H1 (cell line): ENCODE data around the gene NDNF. TPM values are rescaled to one million over a fixed set of nuclear protein-coding genes. Genes with fewer than 3 reads are reported as not detected.

Experiments used
- CTCF ChIA-PET: fragments of 300-600 bp; sonication (Branson Sonifier 250); formaldehyde crosslinking; loops from one replicate; lab custom pipeline; 2021; ENCODE audit not compliant: partially characterized antibody; lab: Charles Lee
- POLR2A ChIA-PET: fragments of 300-600 bp; sonication (Branson Sonifier 250); formaldehyde crosslinking; loops from one replicate; lab custom pipeline; 2021; ENCODE audit warnings: inconsistent platforms; ENCODE audit not compliant: partially characterized antibody; lab: Charles Lee
- DNase-seq, 2 experiments: peaks; one replicate each; pipeline versions ENCODE4 v3.0.0 to v3.0.0-alpha.2; 2010 to 2022; ENCODE audit warnings: low spot score in 2 of 2, low read depth in 1 of 2, mixed read lengths in 1 of 2
- FAIRE-seq: peaks from 2 replicates; lab custom pipeline; 2011; peaks lifted over from hg19 to GRCh38; lab: Jason Lieb, UNC
- H2AFZ ChIP-seq: 2 replicates; pipeline ENCODE4 v1.8.1; 2012; ENCODE audit warnings: low read length, inconsistent platforms
- H2AK5ac ChIP-seq: 2 replicates; pipeline ENCODE4 v1.6.1; 2013; ENCODE audit warnings: low read depth, low read length
- H2BK120ac ChIP-seq: replicated peaks from 2 replicates; pipeline ENCODE3; 2013; ENCODE audit warnings: low read depth, low read length, inconsistent platforms
- H2BK12ac ChIP-seq: 2 replicates; pipeline ENCODE4 v1.6.1; 2013; ENCODE audit warnings: low read depth, low read length
- H2BK15ac ChIP-seq: 2 replicates; pipeline ENCODE4 v1.6.1; 2013; ENCODE audit warnings: low read length
- H2BK20ac ChIP-seq: 2 replicates; pipeline ENCODE4 v1.6.1; 2013; ENCODE audit warnings: low read length
- H2BK5ac ChIP-seq: 2 replicates; pipeline ENCODE4 v1.6.1; 2013; ENCODE audit warnings: low read depth, low read length
- H3K14ac ChIP-seq: 2 replicates; pipeline ENCODE4 v1.6.1; 2013; ENCODE audit warnings: inconsistent platforms; ENCODE audit not compliant: insufficient read length
- H3K18ac ChIP-seq: 2 replicates; pipeline ENCODE4 v1.6.1; 2013; ENCODE audit warnings: low read length; ENCODE audit errors: extremely low read depth
- H3K23ac ChIP-seq: 2 replicates; pipeline ENCODE4 v1.6.1; 2013; ENCODE audit warnings: inconsistent platforms; ENCODE audit not compliant: insufficient read length
- H3K23me2 ChIP-seq: 2 replicates; pipeline ENCODE4 v1.6.1; 2013; ENCODE audit warnings: low read depth, low read length
- H3K27ac ChIP-seq: 2 replicates; pipeline ENCODE4 v1.6.1; 2011; ENCODE audit warnings: low read depth, low read length, inconsistent platforms
- H3K27me3 ChIP-seq, 4 experiments: replicated peaks in 1 of 4; 1 replicate in 1 of 4; 2 replicates in 3 of 4; pipeline versions ENCODE4 v1.6.1 to v1.8.1; 2011 to 2013; ENCODE audit warnings: low read length in 3 of 4, mild to moderate bottlenecking in 3 of 4, inconsistent platforms in 2 of 4, mixed read lengths in 2 of 4, moderate library complexity in 1 of 4; ENCODE audit not compliant: control insufficient read depth in 3 of 4, insufficient read depth in 3 of 4; ENCODE audit errors: extremely low read depth in 1 of 4
- H3K36me3 ChIP-seq, 4 experiments: 2 replicates each; pipeline versions ENCODE4 v1.6.1 to v1.8.1; 2011 to 2013; ENCODE audit warnings: mild to moderate bottlenecking in 4 of 4, low read length in 3 of 4, moderate library complexity in 2 of 4, control low read depth in 1 of 4, inconsistent platforms in 1 of 4; ENCODE audit not compliant: insufficient read depth in 4 of 4, control insufficient read depth in 2 of 4
- H3K4ac ChIP-seq: replicated peaks from 2 replicates; pipeline ENCODE3; 2013; ENCODE audit warnings: low read length, low read depth, mixed read lengths, inconsistent platforms; ENCODE audit not compliant: insufficient read length
- H3K4me1 ChIP-seq, 4 experiments: replicated peaks in 1 of 4; 1 replicate in 1 of 4; 2 replicates in 3 of 4; pipeline versions ENCODE4 v1.6.1 to v1.8.1; 2011 to 2013; ENCODE audit warnings: low read length in 3 of 4, inconsistent platforms in 2 of 4, mixed read lengths in 1 of 4; ENCODE audit not compliant: insufficient read depth in 4 of 4, control insufficient read depth in 3 of 4
- H3K4me2 ChIP-seq, 2 experiments: 2 replicates each; pipeline versions ENCODE4 v1.6.1 to v1.8.1; 2011 to 2013; ENCODE audit warnings: low read depth in 2 of 2, low read length in 2 of 2, control low read depth in 1 of 2, inconsistent platforms in 1 of 2, mild to moderate bottlenecking in 1 of 2; ENCODE audit not compliant: insufficient read depth in 1 of 2
- H3K4me3 ChIP-seq, 4 experiments: fragments of 200-600, 300-600 bp in 1 of 4; sonication (generic), shearing (Covaris generic), sonication (Bioruptor Twin) in 1 of 4; 2 replicates each; pipeline versions ENCODE4 v1.5.1 to v1.8.1; 2011 to 2016; ENCODE audit warnings: low read length in 4 of 4, low read depth in 3 of 4, control low read depth in 2 of 4, inconsistent platforms in 2 of 4, mild to moderate bottlenecking in 2 of 4, mixed read lengths in 1 of 4, moderate library complexity in 1 of 4; ENCODE audit not compliant: insufficient read depth in 2 of 4; ENCODE audit errors: extremely low read depth in 1 of 4
- H3K56ac ChIP-seq: replicated peaks from 2 replicates; pipeline ENCODE3; 2013; ENCODE audit warnings: low read depth, mild to moderate bottlenecking, mixed read lengths, low read length, inconsistent platforms; ENCODE audit not compliant: insufficient read length
- H3K79me1 ChIP-seq: 2 replicates; pipeline ENCODE4 v1.6.1; 2013; ENCODE audit warnings: low read depth, low read length, control low read depth
- H3K79me2 ChIP-seq, 2 experiments: 2 replicates each; pipeline versions ENCODE4 v1.6.1 to v1.8.1; 2012 to 2013; ENCODE audit warnings: low read length in 2 of 2, mild to moderate bottlenecking in 2 of 2, inconsistent platforms in 1 of 2; ENCODE audit not compliant: insufficient read depth in 2 of 2, control insufficient read depth in 1 of 2
- H3K9ac ChIP-seq, 4 experiments: replicated peaks in 1 of 4; 1 replicate in 1 of 4; 2 replicates in 3 of 4; pipeline versions ENCODE4 v1.6.1 to v1.8.1; 2011 to 2013; ENCODE audit warnings: low read depth in 3 of 4, low read length in 3 of 4, control low read depth in 2 of 4, mild to moderate bottlenecking in 2 of 4, moderate library complexity in 2 of 4, inconsistent platforms in 1 of 4; ENCODE audit errors: extremely low read depth in 1 of 4
- H3K9me3 ChIP-seq, 2 experiments: 2 replicates each; pipeline versions ENCODE4 v1.6.1 to v1.8.1; 2012 to 2013; ENCODE audit warnings: mild to moderate bottlenecking in 2 of 2, moderate library complexity in 2 of 2, control low read depth in 1 of 2, inconsistent platforms in 1 of 2, low read depth in 1 of 2, low read length in 1 of 2, mixed read lengths in 1 of 2; ENCODE audit not compliant: insufficient read depth in 2 of 2
- H4K20me1 ChIP-seq, 2 experiments: replicated peaks in 1 of 2; 2 replicates each; pipeline versions ENCODE3 to v1.8.1; 2011 to 2013; ENCODE audit warnings: inconsistent platforms in 2 of 2, low read length in 2 of 2, mild to moderate bottlenecking in 1 of 2; ENCODE audit not compliant: insufficient read depth in 2 of 2, control insufficient read depth in 1 of 2
- H4K5ac ChIP-seq: 2 replicates; pipeline ENCODE4 v1.6.1; 2013; ENCODE audit warnings: low read length, low read depth, mixed read lengths, inconsistent platforms; ENCODE audit not compliant: insufficient read length
- H4K8ac ChIP-seq: 2 replicates; pipeline ENCODE4 v1.8.0; 2013; ENCODE audit warnings: mild to moderate bottlenecking, moderate library complexity, low read length, inconsistent platforms; ENCODE audit not compliant: insufficient read depth; ENCODE audit errors: extremely low read depth
- H4K91ac ChIP-seq: replicated peaks from 2 replicates; pipeline ENCODE3; 2013; ENCODE audit warnings: low read length, mixed read lengths, inconsistent platforms; ENCODE audit not compliant: insufficient read length
- ATF2 ChIP-seq: IDR thresholded peaks from 2 replicates; pipeline ENCODE4 v1.6.1; 2012; ENCODE audit warnings: low read length, inconsistent platforms
- BACH1 ChIP-seq: IDR thresholded peaks from 2 replicates; pipeline ENCODE4 v1.6.1; 2012; ENCODE audit warnings: low read length, improper control_type of control experiment
- GTF2F1 ChIP-seq: IDR thresholded peaks from 2 replicates; pipeline ENCODE4 v1.6.1; 2012; ENCODE audit warnings: low read depth, low read length, improper control_type of control experiment, borderline replicate concordance
- HDAC2 ChIP-seq, 2 experiments: fragments of 300-600 bp in 1 of 2; sonication (generic) in 1 of 2; IDR thresholded peaks; 2 replicates each; pipeline ENCODE4 v1.6.1; 2011 to 2012; ENCODE audit warnings: low read depth in 2 of 2, low read length in 2 of 2, mild to moderate bottlenecking in 2 of 2, moderate library complexity in 2 of 2, borderline replicate concordance in 1 of 2, inconsistent platforms in 1 of 2
- KDM1A ChIP-seq: fragments of 200-600, 300-600 bp; sonication (generic); IDR thresholded peaks from 2 replicates; pipeline ENCODE4 v1.7.1; 2016; ENCODE audit warnings: mild to moderate bottlenecking, low read length, borderline replicate concordance
- PHF8 ChIP-seq: fragments of 200-600 bp; sonication (generic); conservative IDR thresholded peaks from 2 replicates; pipeline ENCODE4 v1.7.1; 2012; ENCODE audit warnings: low read depth, mild to moderate bottlenecking, inconsistent platforms, low read length, moderate library complexity
- POU5F1 ChIP-seq: IDR thresholded peaks from 2 replicates; pipeline ENCODE4 v1.6.1; 2011; ENCODE audit warnings: low read depth, mild to moderate bottlenecking, low read length, moderate library complexity
- RAD21 ChIP-seq, 2 experiments: IDR thresholded peaks in 1 of 2; conservative IDR thresholded peaks in 1 of 2; 2 replicates each; pipeline ENCODE4 v1.6.1; 2011; ENCODE audit warnings: low read depth in 2 of 2, low read length in 2 of 2, improper control_type of control experiment in 1 of 2, inconsistent platforms in 1 of 2, mild to moderate bottlenecking in 1 of 2, moderate library complexity in 1 of 2
- RFX5 ChIP-seq: IDR thresholded peaks from 2 replicates; pipeline ENCODE4 v1.6.1; 2011; ENCODE audit warnings: low read depth, low read length, improper control_type of control experiment, borderline replicate concordance
- SP2 ChIP-seq: IDR thresholded peaks from 2 replicates; pipeline ENCODE4 v1.6.1; 2012; ENCODE audit warnings: mild to moderate bottlenecking, low read length, inconsistent platforms
- SP4 ChIP-seq: IDR thresholded peaks from 2 replicates; pipeline ENCODE4 v1.6.1; 2012; ENCODE audit warnings: low read length, inconsistent platforms
- TAF1 ChIP-seq: IDR thresholded peaks from 2 replicates; pipeline ENCODE4 v1.6.1; 2011; ENCODE audit warnings: mild to moderate bottlenecking, low read depth, low read length
- TEAD4 ChIP-seq: IDR thresholded peaks from 2 replicates; pipeline ENCODE4 v1.6.1; 2012; ENCODE audit warnings: low read depth, low read length, inconsistent platforms, mixed read lengths
- WGBS, 2 experiments: shearing (Covaris generic) in 1 of 2; methylation state at CpG; one replicate each; pipeline versions ENCODE4 v1.1.6 to v1.1.7; 2013 to 2015; ENCODE audit warnings: low lambda C conversion rate in 2 of 2, mixed read lengths in 2 of 2, inconsistent platforms in 1 of 2, low coverage in 1 of 2, missing lambda C conversion rate in 1 of 2; ENCODE audit not compliant: insufficient replicate concordance in 2 of 2, insufficient coverage in 1 of 2, insufficient read length in 1 of 2; ENCODE audit errors: extremely low coverage in 1 of 2, missing lambda C conversion rate in 1 of 2; 5-methylcytosine and 5-hydroxymethylcytosine counted together
- polyA plus RNA-seq, 7 experiments: library from polyadenylated mRNA; depleted of rRNA in 3 of 7; stranded (reverse) in 5 of 7; unstranded in 2 of 7; fragments of >200 nt in 5 of 7; fragments of 200-250 nt in 2 of 7; gene quantifications; 1 replicate in 5 of 7; 2 replicates in 1 of 7; 4 replicates in 1 of 7; pipeline versions ENCODE4 v1.2.1 to v1.2.3, GENCODE V29; 2011 to 2013; ENCODE audit warnings: missing spikeins in 2 of 7, mixed read lengths in 2 of 7
- total RNA-seq: library from RNA; stranded (reverse); fragmentation: NEBNext Ultra II Directional; extraction: Animal tissue kit (Norgen Biotek cat#: 25700); gene quantifications from 2 replicates; pipeline ENCODE4 v1.2.1, GENCODE V29; 2021

NDNF gene
- total and polyA plus RNA-seq, 2 of the 8 experiments (the other 6 are each of a cell fraction or from before 2014, with no cell fraction given): 0.70 to 1.6 TPM

DNA sequence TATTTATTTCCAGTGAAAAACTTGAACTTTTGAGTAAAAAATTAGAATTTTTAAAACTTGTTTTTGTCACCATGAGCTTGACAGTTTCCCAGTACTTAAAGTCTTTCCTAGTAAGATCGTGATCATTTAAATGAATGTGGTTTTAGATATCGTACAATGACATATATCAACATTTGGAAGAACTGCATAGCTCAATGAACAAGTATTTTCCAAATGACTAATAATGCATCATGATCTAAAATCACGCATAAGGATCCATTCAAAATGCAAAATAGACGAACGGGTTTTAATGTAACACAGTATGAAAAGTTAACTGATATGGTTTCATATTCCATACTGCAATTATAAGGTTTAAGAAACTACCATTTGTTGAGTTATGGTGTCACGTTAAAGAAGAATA, 4.1 kb upstream of the NDNF start:
- H3K4ac ChIP-seq: no peak overlapping the region
- H3K79me2 ChIP-seq: no peaks in the 10 kb centered on the region
- no peak overlapping the region for H2BK15ac ChIP-seq
- H4K91ac ChIP-seq: no peak overlapping the region
- H4K8ac ChIP-seq: no peak overlapping the region
- H3K27ac ChIP-seq: no peak overlapping the region
- H2BK20ac ChIP-seq: no peak overlapping the region
- H3K56ac ChIP-seq: no peak overlapping the region
- H4K5ac ChIP-seq: no peak overlapping the region
- POLR2A ChIA-PET: no interaction called here
- peaks cover 0 to 12% (median 10%) of the 10 kb centered on the region in 4 experiments; a peak in 6 of 7 replicates for H3K27me3 ChIP-seq
- WGBS, 2 experiments: 78% methylated on average over 6 of the region's 6 CpGs; no CpG with 5 or more reads in 1 of the 2 experiments
- no peak overlapping the region for H2AK5ac ChIP-seq
- no peak overlapping the region for H2BK12ac ChIP-seq
- no peak overlapping the region for H2AFZ ChIP-seq
- no peak overlapping the region for H3K18ac ChIP-seq
- DNase-seq: no peak
- H3K79me1 ChIP-seq: no peaks in the 10 kb centered on the region
- H3K23me2 ChIP-seq: peaks cover 12% of the 10 kb centered on the region
- no peak for FAIRE-seq
- no peaks in the 10 kb centered on the region for H4K20me1 ChIP-seq
- no peaks in the 10 kb centered on the region for H3K36me3 ChIP-seq
- H2BK5ac ChIP-seq: no peak overlapping the region
- H3K23ac ChIP-seq: no peak overlapping the region
- CTCF ChIA-PET: interaction anchor here (0.8 kb wide), 1 partner anchor 233 kb away, joined by 3 read pairs; no protein-coding TSS in a partner anchor
- H3K4me1 ChIP-seq: peaks cover 0 to 12% (median 4%) of the 10 kb centered on the region in 4 experiments; a peak in 5 of 7 replicates
- H2BK120ac ChIP-seq: no peak overlapping the region
- H3K9me3 ChIP-seq: no peaks in the 10 kb centered on the region
- H3K4me2 ChIP-seq: no peak overlapping the region
- no peak overlapping the region for H3K4me3 ChIP-seq
- no peak overlapping the region for H3K9ac ChIP-seq
- H3K14ac ChIP-seq: no peak overlapping the region
- TF ChIP-seq RAD21 (IDR thresholded peaks at IDR 0.05 in 1 of 2, conservative IDR thresholded peaks at IDR 0.05 in 1 of 2; ENCODE audit: low read depth in 2 of 2, low read length in 2 of 2) (no peak), TEAD4 (no peak), RFX5 (no peak), PHF8 (no peak), HDAC2 (IDR thresholded peaks at IDR 0.05; ENCODE audit: borderline replicate concordance in 1 of 2, low read depth in 2 of 2, low read length in 2 of 2) (no peak), GTF2F1 (no peak), TAF1 (no peak), BACH1 (no peak), KDM1A (no peak), SP4 (no peak), ATF2 (no peak), POU5F1 (no peak), SP2 (no peak)
